GM12878 (cell line): ENCODE results near the gene AAMP. TPM values are rescaled to one million over a fixed set of nuclear protein-coding genes. Genes with fewer than 3 reads are reported as not detected.

ENCODE experiments used
- ATAC-seq: fragments of 200-7000 bp; cut with Tn5 transposase; 3 replicates; pipeline ENCODE4 v1.9.1; 2020; ENCODE audit warnings: mild to moderate bottlenecking, moderate library complexity
- BruUV-seq: library from RNA; stranded (reverse); fragments of 400-500 nt; replicated peaks from 2 replicates; lab custom pipeline; 2021; lab: Mats Ljungman, UMichigan
- CTCF ChIA-PET: fragments of 300-600 bp; sonication (Branson Sonifier 250); formaldehyde crosslinking; extraction: SDS; loops from one replicate; lab custom pipeline; 2021; ENCODE audit warnings: inconsistent platforms; lab: Yijun Ruan, JAX
- POLR2A ChIA-PET: fragments of 350-600 bp; formaldehyde crosslinking; extraction: SDS; loops from one replicate; lab custom pipeline; 2021; ENCODE audit warnings: inconsistent platforms; lab: Charles Lee
- RAD21 ChIA-PET: fragments of 300-600 bp; sonication (Branson Sonifier 250); formaldehyde crosslinking; loops from one replicate; lab custom pipeline; 2023; ENCODE audit warnings: antibody characterized with exemption; ENCODE audit not compliant: unreplicated experiment; lab: Charles Lee
- SMC1A ChIA-PET: fragments of 300-600 bp; sonication (Branson Sonifier 250); formaldehyde crosslinking; loops from one replicate; lab custom pipeline; 2023; ENCODE audit not compliant: unreplicated experiment, uncharacterized antibody; lab: Charles Lee
- DNase-seq: peaks from one replicate; pipeline ENCODE4 v3.0.0-alpha.2; 2011; ENCODE audit warnings: low read depth, low spot score
- FAIRE-seq: peaks from 3 replicates; lab custom pipeline; 2011; peaks lifted over from hg19 to GRCh38; lab: Jason Lieb, UNC
- H2AFZ ChIP-seq: 2 replicates; pipeline ENCODE4 v1.6.0; 2011; ENCODE audit warnings: low read depth, low read length, control low read depth; ENCODE audit not compliant: control insufficient read depth
- H3K27ac ChIP-seq: 2 replicates; pipeline ENCODE4 v1.5.1; 2011; ENCODE audit warnings: control low read depth; ENCODE audit not compliant: control insufficient read depth, insufficient read depth
- H3K27me3 ChIP-seq, 2 experiments: replicated peaks in 1 of 2; 2 replicates each; pipeline versions ENCODE4 v1.6.0 to v1.6.1; 2011; ENCODE audit warnings: low read length in 1 of 2; ENCODE audit not compliant: control insufficient read depth in 2 of 2, insufficient read depth in 2 of 2
- H3K36me3 ChIP-seq, 2 experiments: 2 replicates each; pipeline ENCODE4 v1.5.1; 2011; ENCODE audit warnings: low read length in 1 of 2; ENCODE audit not compliant: control insufficient read depth in 2 of 2, insufficient read depth in 2 of 2
- H3K4me1 ChIP-seq: 2 replicates; pipeline ENCODE4 v1.6.1; 2011; ENCODE audit warnings: mild to moderate bottlenecking, low read length, moderate library complexity, mixed read lengths; ENCODE audit not compliant: control insufficient read depth, insufficient read depth
- H3K4me2 ChIP-seq: 2 replicates; pipeline ENCODE4 v1.6.0; 2011; ENCODE audit warnings: control low read depth; ENCODE audit not compliant: control insufficient read depth, insufficient read depth
- H3K4me3 ChIP-seq: fragments of 200-600 bp; sonication (generic); 2 replicates; pipeline ENCODE4 v1.5.1; 2016
- H3K79me2 ChIP-seq: 2 replicates; pipeline ENCODE4 v1.6.0; 2011; ENCODE audit warnings: low read length; ENCODE audit not compliant: control insufficient read depth, insufficient read depth
- H3K9ac ChIP-seq: 2 replicates; pipeline ENCODE4 v1.8.0; 2011; ENCODE audit warnings: low read length, control low read depth, mixed read lengths; ENCODE audit not compliant: control insufficient read depth, insufficient read depth
- H3K9me3 ChIP-seq: replicated peaks from 3 replicates; pipeline ENCODE4 v1.5.1; 2011; ENCODE audit warnings: mild to moderate bottlenecking, low read length; ENCODE audit not compliant: control insufficient read depth, insufficient read depth
- H4K20me1 ChIP-seq: 2 replicates; pipeline ENCODE4 v1.6.0; 2011; ENCODE audit not compliant: control insufficient read depth, insufficient read depth
- BCL11A ChIP-seq: IDR thresholded peaks from 2 replicates; pipeline ENCODE4 v1.6.1; 2011; ENCODE audit warnings: low read depth, low read length
- CEBPB ChIP-seq, 2 experiments: fragments of 150-350 bp in 1 of 2; IDR thresholded peaks; 2 replicates each; pipeline ENCODE4 v1.6.1; 2012 to 2014; ENCODE audit warnings: low read depth in 2 of 2, low read length in 2 of 2, borderline replicate concordance in 1 of 2, inconsistent platforms in 1 of 2
- CHD2 ChIP-seq: IDR thresholded peaks from 2 replicates; pipeline ENCODE4 v1.6.1; 2011; ENCODE audit warnings: low read depth, low read length, improper control_type of control experiment, borderline replicate concordance
- CHD4 ChIP-seq: fragments of 200-600 bp; sonication (generic); IDR thresholded peaks from 2 replicates; pipeline ENCODE4 v1.6.1; 2016; ENCODE audit warnings: mild to moderate bottlenecking
- FOXM1 ChIP-seq: IDR thresholded peaks from 2 replicates; pipeline ENCODE4 v1.6.1; 2012; ENCODE audit warnings: low read depth, mild to moderate bottlenecking, inconsistent platforms, low read length, moderate library complexity
- MTA3 ChIP-seq: IDR thresholded peaks from 2 replicates; pipeline ENCODE4 v1.6.1; 2012; ENCODE audit warnings: low read length, inconsistent platforms, borderline replicate concordance
- NBN ChIP-seq: fragments of 450-650 bp; IDR thresholded peaks from 2 replicates; pipeline ENCODE4 v1.6.1; 2016
- NFYA ChIP-seq: IDR thresholded peaks from 2 replicates; pipeline ENCODE4 v1.6.1; 2011; ENCODE audit warnings: low read depth, mild to moderate bottlenecking, low read length, improper control_type of control experiment, borderline replicate concordance
- NFYB ChIP-seq: IDR thresholded peaks from 2 replicates; pipeline ENCODE4 v1.6.1; 2011; ENCODE audit warnings: low read depth, mild to moderate bottlenecking, low read length, improper control_type of control experiment, moderate library complexity; ENCODE audit not compliant: insufficient read depth
- NRF1 ChIP-seq: conservative IDR thresholded peaks from 2 replicates; pipeline ENCODE4 v1.6.1; 2011; ENCODE audit warnings: mild to moderate bottlenecking, low read depth, low read length, improper control_type of control experiment
- RAD51 ChIP-seq: fragments of 450-650 bp; IDR thresholded peaks from 2 replicates; pipeline ENCODE4 v1.6.1; 2016; ENCODE audit warnings: moderate library complexity, mild to moderate bottlenecking, inconsistent platforms
- RB1 ChIP-seq: fragments of 450-650 bp; formaldehyde crosslinking; IDR thresholded peaks from 2 replicates; pipeline ENCODE4 v1.6.1; 2017; ENCODE audit warnings: mild to moderate bottlenecking, borderline replicate concordance
- TARDBP ChIP-seq: IDR thresholded peaks from 2 replicates; pipeline ENCODE4 v1.6.1; 2016; ENCODE audit warnings: borderline replicate concordance
- TCF12 ChIP-seq: IDR thresholded peaks from 2 replicates; pipeline ENCODE4 v1.6.1; 2011; ENCODE audit warnings: low read depth, mild to moderate bottlenecking, low read length
- ZNF274 ChIP-seq: IDR thresholded peaks from one replicate; pipeline ENCODE4 v1.8.0; 2011; ENCODE audit not compliant: insufficient read length, insufficient read depth
- WGBS: methylation state at CpG from one replicate; pipeline ENCODE4 v1.1.6; 2016; ENCODE audit warnings: low lambda C conversion rate; ENCODE audit not compliant: insufficient replicate concordance, insufficient coverage; ENCODE audit errors: missing lambda C conversion rate; 5-methylcytosine and 5-hydroxymethylcytosine counted together
- in situ Hi-C: fragments of 300-500 bp; cut with MboI; formaldehyde crosslinking; loops from 9 replicates; pipeline ENCODE4 v1.14.3; 2018; ENCODE audit warnings: mixed read lengths
- intact Hi-C: fragments of 100-400 bp; cut with micrococcal nuclease; formaldehyde crosslinking; loops from one replicate; pipeline ENCODE4 v1.14.2; 2022; ENCODE audit not compliant: unreplicated experiment
- polyA plus RNA-seq, 11 experiments: library from polyadenylated mRNA; depleted of rRNA in 4 of 11; unstranded in 6 of 11; stranded (reverse) in 5 of 11; fragments of >200 nt; fragmentation: Nextera tagmentation in 4 of 11; fragmentation: Illumina TruSeq in 1 of 11; extraction: Ambion mirVana in 4 of 11; extraction: Trizol in 1 of 11; gene quantifications; 1 replicate in 1 of 11; 2 replicates in 10 of 11; pipeline versions ENCODE4 v1.2.1 to v1.2.3, GENCODE V29; 2011 to 2016; ENCODE audit warnings: inconsistent platforms in 2 of 11, missing spikeins in 2 of 11, low read depth in 1 of 11
- total RNA-seq, 4 experiments: library from RNA; depleted of rRNA in 3 of 4; stranded (reverse); fragments of >200 nt in 3 of 4; fragmentation: Illumina TruSeq in 1 of 4; extraction: Trizol in 1 of 4; gene quantifications; 2 replicates each; pipeline versions ENCODE4 v1.2.1 to v1.2.3, GENCODE V29; 2013 to 2021
- TF ChIP-seq, protein P1 (sequence below): fragments of 450-650 bp; IDR thresholded peaks from 2 replicates; pipeline ENCODE4 v1.6.1; 2017; ENCODE audit warnings: antibody characterized with exemption, mild to moderate bottlenecking, moderate library complexity
- TF ChIP-seq, protein P2 (sequence below): fragments of 150-350 bp; IDR thresholded peaks from 2 replicates; pipeline ENCODE4 v1.6.1; 2016; ENCODE audit warnings: low read depth, low read length

AAMP gene
- total and polyA plus RNA-seq, 10 of the 15 experiments (the other 5 are each of a cell fraction or from before 2014, with no cell fraction given) = 4.4 to 140 (median 81.9) TPM

DNA sequence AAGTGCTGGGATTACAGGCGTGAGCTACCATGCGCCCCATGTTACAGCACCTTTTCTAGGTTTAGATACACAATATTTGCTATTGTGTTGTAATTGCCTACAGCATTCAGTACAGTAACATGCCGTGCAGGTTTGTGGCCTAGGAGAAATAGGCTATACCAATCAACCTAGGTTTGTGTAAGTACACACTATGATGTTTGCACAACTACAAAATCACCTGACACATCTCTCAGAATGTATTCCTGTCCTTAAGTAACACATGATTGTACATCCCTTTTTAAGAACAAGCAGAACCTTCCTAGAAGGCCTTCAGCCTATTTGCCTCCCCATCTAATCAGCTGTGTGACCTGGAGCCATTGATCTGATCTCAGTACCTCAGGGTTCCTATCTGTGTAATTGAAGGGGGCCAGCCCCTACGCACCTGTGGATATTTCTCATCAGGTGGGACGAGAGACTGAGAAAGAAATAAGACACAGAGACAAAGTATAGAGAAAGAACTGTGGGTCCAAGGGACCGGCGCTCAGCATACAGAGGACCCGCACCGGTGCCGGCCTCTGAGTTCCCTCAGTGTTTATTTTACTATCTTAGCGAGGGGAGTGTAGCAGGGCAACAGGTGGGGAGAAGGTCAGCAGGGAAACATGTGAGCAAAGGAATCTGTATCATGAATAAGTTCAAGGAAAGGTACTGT, 41.1 kb upstream of the AAMP start:
- POLR2A ChIA-PET = no interaction called here
- no peaks in the 10 kb centered on the region for H3K9me3 ChIP-seq
- DNase-seq = no peak
- no peak for FAIRE-seq
- intact Hi-C loops = no loop called here
- no peak overlapping the region for H3K27ac ChIP-seq
- no peak overlapping the region for H3K9ac ChIP-seq
- no peaks in the 10 kb centered on the region; the same call in 1 of the 2 replicates for H3K4me1 ChIP-seq
- BruUV-seq = no TSS peak
- H3K4me2 ChIP-seq = no peak overlapping the region
- H4K20me1 ChIP-seq = no peaks in the 10 kb centered on the region
- TF ChIP-seq NFYB (no peak), FOXM1 (no peak), NRF1 (no peak), RAD51 (no peak), ZNF274 (no peak), NBN (no peak), TCF12 (no peak), MTA3 (no peak), TARDBP (no peak), NFYA (no peak), CHD4 (no peak), RB1 (no peak), BCL11A (no peak), CHD2 (no peak), CEBPB (IDR thresholded peaks at IDR 0.05; ENCODE audit: borderline replicate concordance in 1 of 2, low read depth in 2 of 2, low read length in 2 of 2) (no peak)
- TF ChIP-seq, protein P1, sequence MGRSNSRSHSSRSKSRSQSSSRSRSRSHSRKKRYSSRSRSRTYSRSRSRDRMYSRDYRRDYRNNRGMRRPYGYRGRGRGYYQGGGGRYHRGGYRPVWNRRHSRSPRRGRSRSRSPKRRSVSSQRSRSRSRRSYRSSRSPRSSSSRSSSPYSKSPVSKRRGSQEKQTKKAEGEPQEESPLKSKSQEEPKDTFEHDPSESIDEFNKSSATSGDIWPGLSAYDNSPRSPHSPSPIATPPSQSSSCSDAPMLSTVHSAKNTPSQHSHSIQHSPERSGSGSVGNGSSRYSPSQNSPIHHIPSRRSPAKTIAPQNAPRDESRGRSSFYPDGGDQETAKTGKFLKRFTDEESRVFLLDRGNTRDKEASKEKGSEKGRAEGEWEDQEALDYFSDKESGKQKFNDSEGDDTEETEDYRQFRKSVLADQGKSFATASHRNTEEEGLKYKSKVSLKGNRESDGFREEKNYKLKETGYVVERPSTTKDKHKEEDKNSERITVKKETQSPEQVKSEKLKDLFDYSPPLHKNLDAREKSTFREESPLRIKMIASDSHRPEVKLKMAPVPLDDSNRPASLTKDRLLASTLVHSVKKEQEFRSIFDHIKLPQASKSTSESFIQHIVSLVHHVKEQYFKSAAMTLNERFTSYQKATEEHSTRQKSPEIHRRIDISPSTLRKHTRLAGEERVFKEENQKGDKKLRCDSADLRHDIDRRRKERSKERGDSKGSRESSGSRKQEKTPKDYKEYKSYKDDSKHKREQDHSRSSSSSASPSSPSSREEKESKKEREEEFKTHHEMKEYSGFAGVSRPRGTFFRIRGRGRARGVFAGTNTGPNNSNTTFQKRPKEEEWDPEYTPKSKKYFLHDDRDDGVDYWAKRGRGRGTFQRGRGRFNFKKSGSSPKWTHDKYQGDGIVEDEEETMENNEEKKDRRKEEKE = no peak
- TF ChIP-seq, protein P2, sequence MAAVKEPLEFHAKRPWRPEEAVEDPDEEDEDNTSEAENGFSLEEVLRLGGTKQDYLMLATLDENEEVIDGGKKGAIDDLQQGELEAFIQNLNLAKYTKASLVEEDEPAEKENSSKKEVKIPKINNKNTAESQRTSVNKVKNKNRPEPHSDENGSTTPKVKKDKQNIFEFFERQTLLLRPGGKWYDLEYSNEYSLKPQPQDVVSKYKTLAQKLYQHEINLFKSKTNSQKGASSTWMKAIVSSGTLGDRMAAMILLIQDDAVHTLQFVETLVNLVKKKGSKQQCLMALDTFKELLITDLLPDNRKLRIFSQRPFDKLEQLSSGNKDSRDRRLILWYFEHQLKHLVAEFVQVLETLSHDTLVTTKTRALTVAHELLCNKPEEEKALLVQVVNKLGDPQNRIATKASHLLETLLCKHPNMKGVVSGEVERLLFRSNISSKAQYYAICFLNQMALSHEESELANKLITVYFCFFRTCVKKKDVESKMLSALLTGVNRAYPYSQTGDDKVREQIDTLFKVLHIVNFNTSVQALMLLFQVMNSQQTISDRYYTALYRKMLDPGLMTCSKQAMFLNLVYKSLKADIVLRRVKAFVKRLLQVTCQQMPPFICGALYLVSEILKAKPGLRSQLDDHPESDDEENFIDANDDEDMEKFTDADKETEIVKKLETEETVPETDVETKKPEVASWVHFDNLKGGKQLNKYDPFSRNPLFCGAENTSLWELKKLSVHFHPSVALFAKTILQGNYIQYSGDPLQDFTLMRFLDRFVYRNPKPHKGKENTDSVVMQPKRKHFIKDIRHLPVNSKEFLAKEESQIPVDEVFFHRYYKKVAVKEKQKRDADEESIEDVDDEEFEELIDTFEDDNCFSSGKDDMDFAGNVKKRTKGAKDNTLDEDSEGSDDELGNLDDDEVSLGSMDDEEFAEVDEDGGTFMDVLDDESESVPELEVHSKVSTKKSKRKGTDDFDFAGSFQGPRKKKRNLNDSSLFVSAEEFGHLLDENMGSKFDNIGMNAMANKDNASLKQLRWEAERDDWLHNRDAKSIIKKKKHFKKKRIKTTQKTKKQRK = no peak
- no peaks in the 10 kb centered on the region for H3K36me3 ChIP-seq
- no peak overlapping the region for H2AFZ ChIP-seq
- SMC1A ChIA-PET = no interaction called here
- ATAC-seq = no peak
- CTCF ChIA-PET = interaction anchor here (0.7 kb wide), 1 partner anchor 312 kb away, joined by 4 read pairs; no protein-coding TSS in a partner anchor
- WGBS = 73% methylated on average over 11 of the region's 11 CpGs
- RAD21 ChIA-PET = no interaction called here
- in situ Hi-C loops = no loop called here
- H3K27me3 ChIP-seq = no peaks in the 10 kb centered on the region
- H3K4me3 ChIP-seq = no peak overlapping the region
- no peaks in the 10 kb centered on the region for H3K79me2 ChIP-seq
